HG03103 (cell line): ENCODE results near the gene LYPD3.
"Not testable (repeated sequence)": the region's sequence is repeated elsewhere in the genome, so short reads cannot be mapped to it uniquely, and the experiment has no call there.

Experiments
- ATAC-seq: cut with Tn5 transposase; IDR thresholded peaks from one replicate; pipeline ENCODE4 v1.9.1; 2021; ENCODE audit warnings: low read depth; ENCODE audit not compliant: unreplicated experiment

LYPD3 gene

GRCh38 chr19:43465468-43466120 is at the start of gene LYPD3:
TSS of gene LYPD3 (minus strand) at chr19:43465608. CDS start at chr19:43465571, 37 bp downstream.
- ATAC-seq, result no peak

- not testable (repeated sequence) for ATAC-seq
These were observed 47.0 kb upstream of the LYPD3 start for GRCh38 chr19:43512399-43512798.

- no peak for ATAC-seq
These were observed 45.9 kb upstream of the LYPD3 start for GRCh38 chr19:43511324-43511723.

- no peak for ATAC-seq
These were observed 45.3 kb upstream of the LYPD3 start for GRCh38 chr19:43510713-43511112.

- ATAC-seq, result no peak
These were observed 42.5 kb upstream of the LYPD3 start for GRCh38 chr19:43507880-43508279.

GRCh38 chr19:43506629-43507028 is 41.2 kb upstream of the LYPD3 start:
- ATAC-seq, result no peak

- no peak for ATAC-seq
These were observed 40.5 kb upstream of the LYPD3 start for GRCh38 chr19:43505941-43506340.

GRCh38 chr19:43505186-43505456 is 39.7 kb upstream of the LYPD3 start:
- ATAC-seq, result no peak

- no peak for ATAC-seq
These were observed 39.2 kb upstream of the LYPD3 start, which contains the start of gene PHLDB3 for GRCh38 chr19:43504426-43505185. TSS of gene PHLDB3 (minus strand) at chr19:43504746. CDS start at chr19:43504118, 628 bp downstream.

GRCh38 chr19:43503501-43504425 is 38.4 kb upstream of the LYPD3 start:
- ATAC-seq, result peak; percentile 83

- no peak for ATAC-seq
These were observed 37.1 kb upstream of the LYPD3 start for GRCh38 chr19:43502419-43502976.

GRCh38 chr19:43501661-43502418 is 36.4 kb upstream of the LYPD3 start:
- ATAC-seq, result no peak

GRCh38 chr19:43499042-43499441 is 33.6 kb upstream of the LYPD3 start:
- ATAC-seq, result no peak

GRCh38 chr19:43498233-43498842 is 32.9 kb upstream of the LYPD3 start:
- ATAC-seq, result no peak

GRCh38 chr19:43496960-43497359 is 31.6 kb upstream of the LYPD3 start:
- no peak for ATAC-seq

GRCh38 chr19:43495082-43495481 is 29.7 kb upstream of the LYPD3 start:
- ATAC-seq, result no peak

GRCh38 chr19:43490759-43491158 is 25.4 kb upstream of the LYPD3 start:
- no peak for ATAC-seq

- no peak for ATAC-seq
These were observed 24.7 kb upstream of the LYPD3 start for GRCh38 chr19:43489979-43490599.

- ATAC-seq, result no peak
These were observed 23.9 kb upstream of the LYPD3 start for GRCh38 chr19:43489310-43489709.
